Prostate gland (tissue), 2 donors: ENCODE results near the gene SPATA24.

Experiments
- POLR2A ChIP-seq: fragments of 450-650 bp; IDR thresholded peaks from one replicate; pipeline ENCODE4 v1.6.1; 2016; ENCODE audit warnings: antibody characterized with exemption, mild to moderate bottlenecking
- TF ChIP-seq, protein P1 (sequence below), 4 experiments: fragments of 200-600 bp in 2 of 4; fragments of 450-650 bp in 2 of 4; sonication (generic) in 2 of 4; IDR thresholded peaks; 1 replicate in 3 of 4; 2 replicates in 1 of 4; pipeline ENCODE4 v1.5.1; 2016 to 2019; ENCODE audit warnings: antibody characterized with exemption in 4 of 4, mild to moderate bottlenecking in 2 of 4, moderate library complexity in 2 of 4

- TF ChIP-seq, protein P1, sequence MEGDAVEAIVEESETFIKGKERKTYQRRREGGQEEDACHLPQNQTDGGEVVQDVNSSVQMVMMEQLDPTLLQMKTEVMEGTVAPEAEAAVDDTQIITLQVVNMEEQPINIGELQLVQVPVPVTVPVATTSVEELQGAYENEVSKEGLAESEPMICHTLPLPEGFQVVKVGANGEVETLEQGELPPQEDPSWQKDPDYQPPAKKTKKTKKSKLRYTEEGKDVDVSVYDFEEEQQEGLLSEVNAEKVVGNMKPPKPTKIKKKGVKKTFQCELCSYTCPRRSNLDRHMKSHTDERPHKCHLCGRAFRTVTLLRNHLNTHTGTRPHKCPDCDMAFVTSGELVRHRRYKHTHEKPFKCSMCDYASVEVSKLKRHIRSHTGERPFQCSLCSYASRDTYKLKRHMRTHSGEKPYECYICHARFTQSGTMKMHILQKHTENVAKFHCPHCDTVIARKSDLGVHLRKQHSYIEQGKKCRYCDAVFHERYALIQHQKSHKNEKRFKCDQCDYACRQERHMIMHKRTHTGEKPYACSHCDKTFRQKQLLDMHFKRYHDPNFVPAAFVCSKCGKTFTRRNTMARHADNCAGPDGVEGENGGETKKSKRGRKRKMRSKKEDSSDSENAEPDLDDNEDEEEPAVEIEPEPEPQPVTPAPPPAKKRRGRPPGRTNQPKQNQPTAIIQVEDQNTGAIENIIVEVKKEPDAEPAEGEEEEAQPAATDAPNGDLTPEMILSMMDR (IDR thresholded peaks at IDR 0.05), result no peak
- no peak for TF ChIP-seq POLR2A
Measured at GRCh38 chr5:139416651-139417050, 12.8 kb upstream of the SPATA24 start.
